ENCODE measurements around the gene ATP11C.

- TF ChIP-seq EZH2 (IDR thresholded peaks at IDR 0.05), result no peak
- no peak for TF ChIP-seq FOXP2 (optimal IDR thresholded peaks at IDR 0.05; ENCODE audit: control extremely low read depth, extremely low read length, insufficient read depth)
These were observed 117.1 kb downstream of the ATP11C start for GRCh38 chrX:139815771-139816170.

Measured in SK-N-MC (cell line).